ENCODE data around the gene STK26.
"Not testable (repeated sequence)": the region's sequence is repeated elsewhere in the genome, so short reads cannot be mapped to it uniquely, and the experiment has no call there.

STK26 gene

DNA sequence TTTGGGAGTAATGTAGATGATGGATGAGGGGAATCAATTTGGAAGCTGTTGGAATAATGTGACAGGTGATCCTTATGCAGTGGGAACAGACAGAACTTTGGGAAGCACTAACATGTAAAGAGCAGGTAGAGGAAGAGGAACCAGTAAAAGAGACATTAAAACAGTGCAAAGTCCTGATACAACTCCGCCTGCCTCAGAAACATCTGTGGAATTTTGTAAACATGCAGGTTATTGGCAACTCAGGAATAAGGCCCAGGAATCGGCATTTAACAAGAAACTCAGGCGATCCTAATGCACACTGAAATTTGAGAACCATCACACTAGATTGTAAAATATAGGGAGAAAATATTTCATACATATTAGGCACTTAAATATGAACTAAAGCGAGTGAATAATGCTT lies 75.6 kb downstream of the STK26 start:
- DNase-seq = not testable (repeated sequence)

DNA sequence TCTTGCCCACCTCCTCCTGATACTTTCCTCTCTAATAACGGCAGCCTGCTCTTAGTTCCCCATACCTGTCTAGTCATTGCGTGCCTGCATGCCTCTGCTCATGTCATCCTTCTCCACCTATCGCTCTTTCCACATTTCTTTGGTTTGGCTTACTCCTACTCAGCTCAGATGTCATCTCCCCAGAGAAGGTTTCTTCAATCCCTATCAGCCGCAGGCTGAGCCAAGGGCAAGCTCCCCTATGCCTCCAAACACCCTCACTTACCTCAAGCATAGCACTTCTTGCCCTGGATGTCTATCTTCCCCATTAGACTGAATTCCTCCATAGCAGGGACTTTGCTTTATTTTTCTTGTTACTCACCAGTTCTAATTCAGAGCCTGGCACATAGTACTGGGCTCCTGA lies 78.1 kb downstream of the STK26 start:
- no peak for DNase-seq

DNA sequence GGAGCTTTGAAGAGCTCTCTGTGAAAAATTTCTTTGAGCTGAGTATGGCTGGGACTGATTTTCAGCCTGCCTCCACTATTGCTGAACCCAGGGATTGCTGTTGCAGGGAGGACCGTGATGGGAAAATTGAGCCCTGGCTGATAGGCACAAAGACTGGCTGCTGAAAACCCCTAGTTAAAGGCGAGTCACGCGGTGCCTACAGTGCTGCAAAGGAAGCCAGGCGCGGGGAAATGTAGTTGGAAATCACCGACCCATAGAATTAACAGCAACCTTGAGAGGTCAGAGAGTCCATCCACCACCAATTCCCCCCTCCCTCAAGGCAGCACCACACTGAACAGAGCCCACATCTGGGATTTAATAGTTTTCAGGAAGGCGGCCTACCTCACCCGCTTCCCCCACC lies 78.7 kb downstream of the STK26 start:
- no peak for DNase-seq

DNA sequence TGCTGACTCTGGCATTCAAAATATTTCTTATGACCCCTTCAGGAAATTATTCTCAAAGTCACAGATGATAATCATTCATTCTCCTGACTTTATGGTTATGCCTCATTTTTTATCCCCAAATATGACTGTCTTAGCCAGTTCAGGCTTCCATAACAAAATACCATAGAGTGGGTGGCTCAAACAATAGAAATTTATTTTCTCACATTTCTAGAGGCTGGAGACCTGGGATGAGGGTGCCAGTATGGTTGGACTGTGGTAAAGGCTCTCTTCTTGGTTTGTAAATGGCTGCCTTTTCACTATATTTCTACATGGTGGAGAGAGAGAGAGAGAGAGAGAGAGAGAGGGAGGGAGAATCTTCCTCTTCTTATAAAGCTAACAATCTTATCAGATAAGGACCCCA lies 84.2 kb downstream of the STK26 start:
- DNase-seq = no peak

DNA sequence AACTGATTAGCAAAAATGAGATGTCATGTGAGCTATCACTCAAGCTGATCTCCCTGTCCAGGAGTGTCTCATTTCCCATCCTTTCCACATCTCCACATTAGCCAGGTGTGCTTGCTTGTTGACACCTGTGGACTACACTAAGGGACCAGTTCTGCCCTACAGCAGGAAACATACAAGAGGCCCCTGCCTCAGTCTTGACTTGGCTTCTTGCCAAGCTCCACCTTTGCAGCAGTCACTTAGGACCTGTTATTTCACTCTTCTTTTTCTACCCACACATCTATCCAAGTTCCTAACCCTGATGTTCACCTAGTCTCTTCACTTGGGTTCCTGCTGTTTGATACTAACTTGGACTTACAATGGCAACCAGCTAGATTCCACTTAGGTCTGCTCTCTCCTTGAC lies 91.5 kb downstream of the STK26 start:
- no peak for DNase-seq

DNA sequence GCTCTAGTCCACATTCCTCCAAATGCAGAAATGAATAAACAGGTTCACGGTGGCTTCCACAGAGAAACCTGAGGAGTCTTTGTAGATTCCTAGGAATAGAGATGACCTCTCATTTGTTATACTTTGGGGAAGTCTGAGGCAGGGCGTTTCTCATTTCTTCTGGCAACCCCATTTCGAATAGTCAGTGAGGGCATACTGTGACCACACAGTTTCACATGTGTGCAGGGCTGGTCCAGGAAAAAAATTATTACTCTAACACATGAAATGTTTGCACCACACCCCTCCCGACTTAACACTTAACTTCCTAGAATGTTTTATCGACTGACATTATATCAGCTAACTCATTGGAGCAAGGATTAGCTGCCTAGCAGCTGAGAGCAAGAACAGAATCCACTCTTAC lies 92.7 kb downstream of the STK26 start:
- no peak for DNase-seq

DNA sequence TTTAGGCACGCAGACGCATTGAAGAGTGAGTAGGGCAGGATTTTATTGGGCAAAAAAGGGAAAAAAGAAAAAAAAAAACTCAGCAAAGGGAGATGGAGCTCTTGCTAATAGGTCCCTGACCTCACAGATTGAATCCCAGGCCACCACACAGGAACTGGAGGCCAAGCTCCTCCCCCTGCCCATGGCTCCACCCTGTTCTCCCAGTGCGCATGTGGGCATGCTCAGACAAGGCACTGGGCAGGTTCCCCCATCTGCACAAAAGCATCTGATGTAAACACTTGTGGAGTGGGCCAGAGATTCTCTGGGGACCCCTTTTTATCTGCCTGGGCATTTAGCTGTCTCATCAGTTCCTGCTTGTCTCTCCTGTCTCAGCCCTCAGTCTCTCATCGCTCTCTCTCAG lies 95.3 kb downstream of the STK26 start:
- DNase-seq = no peak

DNA sequence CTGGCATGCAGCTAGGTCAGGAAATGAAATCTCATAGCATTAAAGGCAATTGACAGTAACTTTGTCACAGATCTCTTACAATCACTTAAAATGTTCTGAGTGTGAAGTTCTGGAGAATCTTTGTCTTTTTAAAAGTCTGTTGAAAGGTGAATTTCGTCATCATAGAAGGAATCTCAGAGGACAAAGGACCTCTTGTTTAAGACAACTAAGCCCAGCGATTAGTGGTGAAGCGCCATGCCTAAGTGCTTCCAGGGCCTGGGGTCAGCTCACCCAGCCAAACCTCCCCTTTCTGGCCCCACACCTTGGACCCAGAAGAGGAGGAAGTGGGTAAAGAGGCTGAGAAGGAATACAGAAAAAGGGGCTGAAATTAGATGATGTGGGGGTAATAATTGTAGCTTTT lies 96.2 kb downstream of the STK26 start:
- DNase-seq = no peak

DNA sequence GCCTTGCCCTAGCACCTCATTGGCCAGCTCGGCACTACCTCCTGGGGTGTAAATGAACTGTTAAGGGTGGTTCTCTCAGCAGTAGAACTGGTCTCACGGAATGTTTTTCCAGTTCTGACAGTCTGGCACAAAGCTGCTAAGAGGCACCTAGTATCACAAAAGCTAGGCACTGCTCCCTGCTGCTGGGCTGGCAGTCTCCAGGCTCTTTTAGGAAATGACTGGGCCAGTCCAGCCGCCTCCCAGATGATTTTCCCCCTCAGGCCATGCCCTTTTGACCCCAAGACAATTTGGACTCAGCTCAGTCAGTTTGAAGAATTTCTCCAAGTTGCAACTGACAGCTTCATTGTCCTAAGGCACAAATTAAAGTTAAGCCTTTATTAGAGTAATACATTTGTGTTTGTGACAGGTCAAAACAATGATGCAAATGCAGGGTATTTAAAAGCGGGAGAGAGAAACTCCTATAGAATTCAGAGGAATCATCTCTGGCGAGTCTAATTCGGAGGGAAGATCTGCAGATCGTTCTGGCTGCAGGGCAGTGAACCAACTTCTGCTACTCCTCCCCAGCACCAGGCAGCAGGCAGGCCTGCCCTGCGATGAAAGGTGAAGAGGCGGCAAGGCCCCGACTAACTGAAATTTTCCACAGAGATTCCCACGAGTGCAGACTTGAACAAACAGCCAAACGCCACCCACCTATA lies 96.9 kb downstream of the STK26 start:
- no peak for DNase-seq

DNA sequence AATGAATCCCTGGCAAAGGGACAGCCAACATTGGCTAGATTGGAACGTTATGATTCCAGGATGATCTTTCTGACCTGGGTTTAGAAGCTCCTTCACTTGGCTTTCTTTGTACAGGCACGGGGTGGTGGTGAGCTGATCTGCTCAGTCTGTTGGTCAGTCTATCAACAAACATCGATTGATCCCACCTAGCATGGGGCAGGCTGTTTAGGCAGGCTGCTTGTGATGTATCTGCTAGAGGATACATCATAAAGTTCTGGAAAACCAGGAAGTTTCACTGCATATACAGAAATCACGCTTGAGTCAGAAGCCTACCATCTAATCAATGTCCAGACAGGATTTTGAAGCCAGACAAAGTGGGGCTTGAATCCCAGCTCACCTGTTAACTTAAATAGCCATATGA lies 97.8 kb downstream of the STK26 start:
- DNase-seq = no peak
